CD4-positive, alpha-beta T cell treated with Interleukin-12 subunit alpha and Interleukin-12 subunit beta, for 1 hour (primary cell): ENCODE measurements around the gene PRR36.

Experiments
- DNase-seq: peaks from one replicate; pipeline ENCODE4 v3.0.0-alpha.2; 2020

PRR36 gene

DNA sequence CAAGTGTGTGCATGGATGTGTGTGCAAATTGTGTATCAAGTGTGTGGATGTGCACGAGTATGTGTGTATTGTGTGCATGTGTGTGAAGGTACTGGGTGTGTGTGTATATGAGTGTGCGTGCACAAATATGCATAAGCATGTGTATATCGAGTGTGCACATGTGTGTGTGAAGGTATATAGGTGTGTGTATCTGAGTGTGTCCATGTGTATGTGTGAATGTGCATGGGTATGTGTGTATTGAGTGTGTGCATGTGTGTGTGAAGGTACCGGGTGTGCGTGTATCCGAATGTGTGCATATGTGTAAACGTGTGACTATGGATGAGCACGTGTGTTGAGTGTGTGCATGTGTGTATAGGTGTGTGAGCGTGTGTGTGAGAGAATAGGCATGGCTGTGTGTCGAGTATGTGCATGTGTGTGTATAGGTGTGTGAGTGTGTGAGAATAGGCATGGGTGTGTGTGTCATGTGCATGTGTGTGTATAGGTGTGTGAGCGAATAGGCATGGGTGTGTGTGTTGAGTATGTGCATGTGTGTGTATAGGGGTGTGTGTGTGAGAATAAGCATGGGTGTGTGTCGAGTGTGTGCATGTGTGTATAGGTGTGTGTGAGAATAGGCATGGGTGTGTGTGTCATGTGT is 31.4 kb downstream of the PRR36 start:
- no peak for DNase-seq

DNA sequence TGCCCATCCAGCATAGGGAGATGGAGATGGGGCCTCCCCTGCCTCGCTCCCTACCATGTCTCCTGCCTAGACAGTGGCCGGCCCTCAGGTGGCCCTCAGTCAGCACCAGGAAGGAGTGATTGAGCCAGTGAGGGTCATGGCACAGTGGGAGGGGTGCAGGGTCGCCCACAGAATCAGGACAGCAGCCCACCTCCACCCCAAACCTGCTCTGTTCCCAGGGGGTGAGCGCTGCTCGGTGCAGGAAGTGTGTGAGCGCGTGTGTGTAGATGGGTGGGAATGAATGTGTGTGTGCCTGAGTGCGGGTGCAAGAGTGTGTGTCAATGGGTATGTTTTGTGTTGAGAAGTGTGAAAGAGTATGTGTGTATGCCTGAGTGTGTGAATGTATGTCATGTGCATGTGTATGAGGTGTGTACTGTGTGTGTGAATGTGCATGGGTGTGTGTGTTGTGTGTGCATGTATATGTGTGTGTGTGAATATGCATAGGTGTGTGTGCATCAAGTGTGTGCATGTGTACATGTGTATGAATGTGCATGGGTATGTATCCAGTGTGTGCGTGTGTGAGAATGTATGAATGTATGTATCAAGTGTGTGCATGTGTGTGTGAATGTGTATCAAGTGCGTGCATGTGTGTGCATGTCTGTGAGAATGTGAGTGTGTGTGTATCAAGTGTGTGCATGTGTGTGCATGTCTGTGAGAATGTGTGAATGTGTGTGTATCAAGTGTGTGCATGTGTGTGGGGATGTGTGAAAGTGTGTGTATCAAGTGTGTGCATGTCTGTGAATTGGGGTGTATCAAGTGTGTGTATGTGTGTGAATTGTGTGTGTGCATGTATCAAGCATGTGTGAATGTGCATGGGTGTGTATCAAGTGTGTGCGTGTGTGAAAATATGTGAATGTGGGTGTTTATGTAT is 32.2 kb downstream of the PRR36 start:
- no peak for DNase-seq

GRCh38 chr19:7840629-7841028 is 33.6 kb downstream of the PRR36 start:
- DNase-seq = no peak

- DNase-seq = no peak
These were observed 34.7 kb downstream of the PRR36 start for GRCh38 chr19:7839476-7839875.

GRCh38 chr19:7833225-7834099 is 40.7 kb downstream of the PRR36 start:
- DNase-seq = no peak

DNA sequence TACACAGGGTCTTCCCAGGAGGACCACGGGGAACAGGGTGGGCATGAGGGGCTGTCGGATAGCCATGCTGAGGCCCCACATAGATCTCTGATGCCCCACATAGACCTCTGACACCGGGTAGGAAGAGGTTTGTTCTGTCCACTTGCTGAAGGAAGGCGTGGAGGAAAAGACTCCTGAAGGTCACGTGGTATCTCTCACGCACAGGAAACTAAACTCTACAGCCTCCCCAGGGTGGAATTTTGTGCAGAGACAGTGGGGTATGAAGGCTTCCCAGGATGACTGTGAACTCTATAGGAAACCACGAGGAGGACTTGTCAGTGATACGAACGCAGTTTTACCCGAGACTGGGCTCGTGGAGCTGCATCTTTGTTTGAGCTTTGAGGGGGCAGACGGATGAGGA is 41.4 kb downstream of the PRR36 start:
- no peak for DNase-seq

DNA sequence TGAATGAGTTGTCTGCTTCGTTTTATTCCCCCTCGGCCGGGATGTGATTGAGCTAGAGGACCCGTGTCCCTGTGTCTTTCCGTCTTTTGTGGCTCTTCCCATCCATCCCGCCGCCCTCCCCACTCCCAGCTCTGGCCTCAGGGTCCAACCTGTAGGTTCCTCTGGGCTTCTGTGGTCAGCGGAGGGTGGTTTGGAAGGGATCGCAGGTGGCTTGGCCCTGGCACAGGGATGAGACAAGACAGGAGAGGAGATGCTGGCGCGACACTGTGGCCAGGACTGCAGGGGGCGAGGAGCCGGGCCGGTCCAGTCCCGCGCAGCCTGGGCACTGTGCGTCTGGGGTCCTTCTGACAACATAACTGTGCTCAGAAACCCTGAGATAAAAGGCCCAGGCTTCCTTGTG is 42.2 kb downstream of the PRR36 start:
- no peak for DNase-seq

DNA sequence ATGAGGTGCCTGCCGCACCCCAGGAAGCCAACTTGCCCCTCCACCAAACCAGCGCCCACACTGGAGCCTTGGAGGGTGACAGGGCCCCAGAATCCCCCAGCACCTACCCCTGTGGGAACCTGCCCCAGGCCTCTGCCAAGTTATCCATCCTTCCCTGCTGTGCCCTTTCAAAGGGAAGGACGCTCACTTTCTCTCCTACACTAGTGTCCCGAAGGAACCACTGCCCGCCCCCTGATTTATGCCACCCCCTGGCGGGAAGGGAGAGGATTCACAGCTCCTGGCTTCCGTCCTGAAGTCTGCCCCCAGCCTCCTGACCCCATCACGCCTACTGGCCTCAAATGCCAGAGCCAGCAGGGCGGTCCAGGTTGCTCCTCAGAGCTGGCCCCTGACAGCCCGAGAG is 42.7 kb downstream of the PRR36 start:
- no peak for DNase-seq

- DNase-seq = no peak
These were observed 43.4 kb downstream of the PRR36 start for GRCh38 chr19:7830823-7831222.

GRCh38 chr19:7830272-7830771 is 43.9 kb downstream of the PRR36 start:
- no peak for DNase-seq

DNA sequence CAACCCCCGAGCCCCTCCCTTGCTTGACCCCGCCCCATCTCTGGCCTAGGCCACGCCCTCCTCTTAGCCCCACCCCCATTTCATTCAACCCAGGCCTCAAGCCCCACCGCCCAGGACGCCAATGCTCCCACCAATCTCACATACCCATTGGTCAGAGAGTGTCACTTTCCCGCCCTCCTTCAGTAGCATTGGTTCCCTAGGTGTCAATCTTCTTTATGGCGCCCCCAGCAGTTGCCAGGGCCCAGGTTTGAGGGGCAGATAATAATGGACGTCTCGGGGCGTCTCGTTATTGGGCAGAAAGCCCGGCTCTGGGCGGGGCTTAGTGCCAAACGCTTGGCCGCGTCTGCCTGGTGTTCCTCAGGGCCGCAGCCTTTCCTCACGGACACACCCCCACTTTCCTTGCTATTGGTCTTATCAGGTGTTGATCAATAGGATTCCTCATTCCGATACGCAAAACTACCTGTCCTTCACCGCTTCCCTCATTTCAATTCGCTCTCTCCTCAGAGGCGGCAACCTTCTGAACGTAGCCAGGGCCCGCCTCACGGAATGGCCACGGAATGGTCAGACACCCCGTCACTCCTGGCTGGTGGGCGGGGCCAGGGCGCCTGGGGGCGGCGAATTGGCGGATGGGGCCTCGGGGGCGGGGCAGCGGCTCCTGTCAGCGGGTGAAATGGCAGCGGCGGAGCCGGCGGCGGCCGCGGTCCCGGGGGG is 44.5 kb downstream of the PRR36 start, which contains the start of gene EVI5L:
TSS of gene EVI5L (plus strand) at position 658 of the 711 bp plus-strand sequence. CDS start 16,325 bp downstream, outside the sequence.
- peak; percentile 100 for DNase-seq

- no peak for DNase-seq
These were observed 45.0 kb downstream of the PRR36 start for GRCh38 chr19:7829166-7829520.

DNA sequence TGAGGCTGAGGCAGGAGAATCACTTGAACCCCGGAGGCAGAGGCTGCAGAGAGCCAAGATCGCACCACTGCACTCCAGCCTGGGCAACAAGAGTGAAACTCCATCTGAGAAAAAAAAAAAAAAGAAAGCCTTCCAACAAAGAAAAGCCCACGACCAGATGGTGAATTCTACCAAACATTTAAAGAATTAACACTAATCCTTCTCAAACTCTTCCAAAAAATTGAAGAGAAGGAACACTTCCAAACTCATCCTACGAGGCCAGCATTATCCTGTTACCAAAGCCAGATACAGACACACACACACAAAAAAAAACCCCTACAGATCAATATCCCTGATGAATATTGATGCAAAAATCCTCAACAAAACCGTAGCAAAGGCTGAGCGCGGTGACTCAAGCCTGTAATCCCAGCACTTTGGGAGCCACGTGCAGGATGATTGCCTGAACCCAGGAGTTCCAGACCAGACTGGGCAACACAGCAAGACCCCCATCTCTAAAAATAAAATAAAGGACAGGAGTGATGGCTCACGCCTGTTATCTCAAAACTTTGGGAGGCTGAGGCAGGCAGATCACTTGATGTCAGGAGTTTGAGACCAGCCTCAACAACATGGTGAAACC is 50.4 kb downstream of the PRR36 start:
- no peak for DNase-seq

DNA sequence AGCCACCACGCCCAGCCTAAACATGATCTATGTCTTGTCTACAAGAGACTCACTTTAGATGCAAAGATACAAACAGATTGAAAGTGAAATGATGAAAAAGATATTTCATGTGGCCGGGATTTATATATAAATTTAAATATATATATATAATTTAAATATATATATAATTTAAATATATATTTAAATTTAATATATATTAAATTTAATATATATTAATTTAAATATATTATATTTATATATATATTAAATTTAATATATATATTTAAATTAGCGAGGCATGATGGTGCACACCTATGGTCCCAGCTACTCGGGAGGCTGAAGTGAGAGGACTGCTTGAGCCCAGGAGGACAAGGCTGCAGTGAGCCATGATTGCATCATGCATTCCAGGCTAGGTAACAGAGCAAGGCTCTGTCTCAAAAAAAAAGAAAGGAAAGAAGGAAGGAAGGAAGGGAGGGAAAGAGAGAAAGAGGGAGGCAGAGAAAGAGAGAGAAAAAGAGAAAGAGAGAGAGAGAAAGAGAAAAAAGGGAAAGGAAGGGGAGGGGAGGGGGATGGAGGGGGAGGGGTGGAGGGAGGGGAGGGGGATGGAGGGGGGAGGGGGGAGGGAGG is 51.2 kb downstream of the PRR36 start:
- no peak for DNase-seq

DNA sequence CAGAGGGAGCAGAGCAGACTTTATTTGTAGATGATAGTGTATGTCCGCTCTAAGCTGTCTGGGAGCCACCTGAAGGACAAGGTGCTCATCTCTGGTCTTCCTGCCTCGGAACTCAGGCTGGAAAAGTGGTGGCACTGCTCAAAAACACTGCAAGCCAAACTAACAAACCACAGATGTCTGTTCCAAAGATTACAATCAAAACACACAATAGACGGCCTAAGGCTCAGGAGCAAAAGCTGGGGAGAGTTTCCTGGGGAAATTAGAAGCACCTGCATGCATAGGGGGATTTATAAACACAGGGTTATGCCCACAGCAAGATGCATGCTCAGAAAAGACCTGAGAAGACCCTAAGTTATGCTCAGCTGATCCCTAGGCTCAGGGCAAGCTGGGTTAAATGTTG is 53.6 kb downstream of the PRR36 start:
- no peak for DNase-seq

DNA sequence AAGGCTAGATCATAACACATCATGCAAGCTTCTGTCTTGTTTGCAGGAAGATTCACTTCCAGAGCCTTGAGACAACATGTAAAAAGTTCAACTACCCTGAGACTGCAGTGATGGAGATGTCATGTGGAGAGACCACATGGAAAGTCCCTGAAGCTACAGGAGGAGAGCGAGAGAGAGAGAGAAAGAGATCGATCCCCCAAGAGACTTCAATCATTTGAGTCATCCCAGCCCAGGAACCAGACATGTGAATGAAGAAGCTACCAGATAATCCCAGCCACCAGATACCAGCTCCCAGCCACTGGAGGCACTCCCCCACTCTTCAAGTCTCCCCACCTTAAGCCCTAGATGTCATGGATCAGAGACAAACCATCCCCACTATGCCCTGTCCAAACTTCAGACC is 54.9 kb downstream of the PRR36 start:
- no peak for DNase-seq

DNA sequence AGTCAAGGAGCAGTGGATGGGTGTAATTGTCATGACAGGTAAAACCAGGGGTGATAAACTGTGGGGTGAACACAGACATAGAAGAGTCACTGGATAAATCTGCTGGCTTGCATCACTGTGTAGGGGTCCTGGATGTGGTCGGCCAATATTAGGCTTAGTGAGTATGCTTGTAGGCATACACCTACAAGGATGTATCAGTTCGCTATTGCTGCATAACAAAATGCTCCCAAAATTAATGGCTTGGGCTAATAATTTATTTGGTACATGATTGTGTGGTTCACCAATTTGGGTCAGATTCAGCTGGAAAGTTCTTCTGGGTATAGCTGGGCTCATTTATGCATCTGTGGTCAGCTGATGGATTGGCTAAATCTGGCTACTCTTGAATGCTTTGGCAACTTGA is 55.4 kb downstream of the PRR36 start:
- no peak for DNase-seq
